ENCODE measurements around the gene FRMD5. TPM values are rescaled to one million over a fixed set of nuclear protein-coding genes. Genes with fewer than 3 reads are reported as not detected.

FRMD5 gene
- total RNA-seq, 3 donors from 2014 or later: 1.8 to 2.3 (median 1.9) TPM

- Histone ChIP-seq H3K9me3 (no peaks in the 10 kb centered on the region), H3K36me3 (ENCODE audit: low read depth) (no peaks in the 10 kb centered on the region), H3K4me3 (no peak overlapping the region), H3K4me1 (ENCODE audit: low read depth) (no peaks in the 10 kb centered on the region)
- intact Hi-C loops (cut with DNase I, micrococcal nuclease): no loop called here
- no peak for TF ChIP-seq CTCF (IDR thresholded peaks at IDR 0.05)
- ATAC-seq: no peak
- no peak for DNase-seq
Measured at GRCh38 chr15:44148580-44148979, 46.5 kb downstream of the FRMD5 start.

DNA sequence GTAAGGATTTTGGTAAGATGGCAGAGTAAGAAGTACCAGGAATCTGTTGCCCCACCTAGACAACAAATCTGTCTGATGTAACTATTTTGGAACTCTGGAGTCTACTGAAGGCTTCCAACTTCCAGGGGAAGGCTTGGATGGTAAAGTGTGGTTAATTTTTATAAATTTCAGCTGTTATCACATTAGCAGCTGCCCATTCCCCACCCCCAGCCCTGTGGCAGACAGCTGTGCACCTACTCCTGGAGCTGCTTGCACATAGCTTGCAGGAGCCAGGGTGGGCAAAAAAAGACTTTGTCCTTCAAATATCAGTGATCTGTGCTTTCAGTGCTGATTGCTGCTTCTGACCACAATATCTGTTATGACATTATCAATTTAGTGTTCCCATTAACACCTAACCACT is 47.4 kb downstream of the FRMD5 start:
- no peaks in the 10 kb centered on the region for H3K4me1 ChIP-seq (ENCODE audit: low read depth)
- DNase-seq: no peak
- no peak for ATAC-seq
- H3K36me3 ChIP-seq (ENCODE audit: low read depth): no peaks in the 10 kb centered on the region
- H3K4me3 ChIP-seq: no peak overlapping the region
- intact Hi-C loops (cut with DNase I, micrococcal nuclease): no loop called here
- TF ChIP-seq CTCF (IDR thresholded peaks at IDR 0.05): no peak
- H3K9me3 ChIP-seq: no peaks in the 10 kb centered on the region

DNA sequence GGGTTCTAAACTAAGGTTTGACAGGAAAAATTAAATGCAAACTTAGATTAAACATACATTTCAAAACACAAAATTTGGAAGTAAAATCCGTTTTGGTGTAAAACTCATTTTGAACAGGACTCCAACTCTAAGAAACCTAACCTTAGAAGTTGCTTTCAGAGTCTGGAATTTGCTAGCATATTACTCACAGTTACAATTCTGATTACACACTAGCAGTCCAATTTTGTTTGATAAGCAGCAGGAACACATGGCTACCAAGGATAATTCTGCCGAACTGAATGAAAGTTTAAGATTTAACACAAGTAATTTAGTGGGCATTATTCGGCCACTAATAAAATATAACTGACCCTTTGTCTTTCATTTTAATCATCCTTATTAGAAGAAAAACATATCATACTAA is 49.6 kb downstream of the FRMD5 start:
- ATAC-seq: no peak
- no peak for TF ChIP-seq CTCF (IDR thresholded peaks at IDR 0.05)

GRCh38 chr15:44144992-44145391 is 50.1 kb downstream of the FRMD5 start:
- H3K36me3 ChIP-seq (ENCODE audit: low read depth): no peaks in the 10 kb centered on the region
- no peaks in the 10 kb centered on the region for H3K9me3 ChIP-seq
- no peak for TF ChIP-seq CTCF (IDR thresholded peaks at IDR 0.05)
- no peaks in the 10 kb centered on the region for H3K4me1 ChIP-seq (ENCODE audit: low read depth)
- intact Hi-C loops (cut with DNase I, micrococcal nuclease): no loop called here
- no peak overlapping the region for H3K4me3 ChIP-seq
- ATAC-seq (no peak), DNase-seq (no peak)

More for the DNA sequence above, 49.6 kb downstream of the FRMD5 start:
- H3K9me3 ChIP-seq: no peaks in the 10 kb centered on the region
- H3K36me3 ChIP-seq (ENCODE audit: low read depth): no peaks in the 10 kb centered on the region
- no peak for DNase-seq
- no peaks in the 10 kb centered on the region for H3K4me1 ChIP-seq (ENCODE audit: low read depth)
- intact Hi-C loops (cut with DNase I, micrococcal nuclease): no loop called here
- no peak overlapping the region for H3K4me3 ChIP-seq

- ATAC-seq: no peak
- no peak overlapping the region for H3K4me3 ChIP-seq
Measured at GRCh38 chr15:44144184-44144583, 50.9 kb downstream of the FRMD5 start.

More at GRCh38 chr15:44144184-44144583, 50.9 kb downstream of the FRMD5 start:
- Histone ChIP-seq H3K9me3 (no peaks in the 10 kb centered on the region), H3K4me1 (ENCODE audit: low read depth) (no peaks in the 10 kb centered on the region), H3K36me3 (ENCODE audit: low read depth) (no peaks in the 10 kb centered on the region)
- no peak for TF ChIP-seq CTCF (IDR thresholded peaks at IDR 0.05)
- no peak for DNase-seq
- intact Hi-C loops (cut with DNase I, micrococcal nuclease): no loop called here
